ENCODE results near the gene ST3GAL3.

The ST3GAL3 gene

DNA sequence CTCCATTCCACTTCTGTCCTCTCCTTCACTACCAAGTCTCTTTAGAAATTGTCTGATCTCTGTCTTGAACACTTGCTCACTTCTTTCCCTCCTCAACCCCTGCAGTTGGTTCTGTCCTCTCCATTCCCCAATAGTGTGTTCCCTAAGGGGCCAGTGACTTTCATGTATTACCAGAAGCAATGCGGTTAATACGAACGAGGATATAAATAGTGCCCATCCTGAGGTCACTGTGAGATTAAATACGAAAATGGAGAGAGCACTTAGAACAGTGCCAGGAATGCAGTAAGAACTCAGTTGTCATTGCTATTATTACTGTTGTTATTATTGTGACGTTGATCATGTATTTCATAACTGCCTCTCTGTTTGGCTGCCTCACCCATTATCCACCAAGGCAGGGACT, 173.3 kb downstream of the ST3GAL3 start:
- DNase-seq: no peak

- DNase-seq: no peak
These were observed 174.1 kb downstream of the ST3GAL3 start for GRCh38 chr1:43881415-43881814.

GRCh38 chr1:43882763-43883162, 175.4 kb downstream of the ST3GAL3 start:
- DNase-seq: no peak

- DNase-seq: peak; percentile 57
These were observed 176.0 kb downstream of the ST3GAL3 start for GRCh38 chr1:43883321-43883720.

GRCh38 chr1:43885279-43885801, 178.0 kb downstream of the ST3GAL3 start:
- DNase-seq: peak; percentile 85

DNA sequence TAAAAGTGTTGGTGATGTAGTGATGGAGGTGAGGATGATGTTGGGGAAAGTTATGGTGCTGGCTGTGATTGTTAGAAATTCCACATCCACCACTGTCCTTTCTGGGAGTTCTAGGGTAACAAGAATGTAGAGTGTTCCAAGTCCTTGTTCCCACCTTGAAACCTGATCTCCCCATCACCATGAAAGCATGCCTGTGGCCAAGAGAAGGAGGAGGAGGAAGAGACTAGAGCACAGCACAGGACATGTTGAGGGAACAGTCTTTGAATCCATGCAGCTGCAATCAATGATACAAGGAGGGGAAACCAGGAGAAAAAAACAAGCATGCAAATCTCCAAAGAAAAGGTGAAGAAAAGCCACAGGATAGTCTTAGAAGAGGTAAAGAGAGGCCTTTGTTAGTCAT, 180.4 kb downstream of the ST3GAL3 start:
- peak; percentile 11 for DNase-seq

- DNase-seq: no peak
These were observed 183.5 kb downstream of the ST3GAL3 start for GRCh38 chr1:43890815-43891214.

DNA sequence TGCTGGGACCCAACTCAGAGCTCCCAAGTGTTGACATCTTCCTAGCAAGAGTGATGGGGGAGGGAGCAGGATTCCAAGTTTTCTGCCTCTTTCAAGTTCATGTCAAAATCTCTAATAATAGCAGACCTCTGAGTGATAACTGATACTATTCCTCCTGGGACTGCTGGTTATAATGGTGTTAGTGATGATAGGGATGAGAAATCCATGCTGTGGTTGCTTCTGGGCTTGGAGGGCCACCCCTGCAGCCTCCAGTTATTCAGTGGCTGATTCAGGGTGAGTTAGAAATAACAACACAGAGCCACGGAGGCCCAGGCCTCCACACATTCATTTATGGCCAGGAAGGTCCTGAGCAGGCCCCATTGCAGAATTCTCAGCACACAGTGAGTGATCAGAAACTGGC, 185.7 kb downstream of the ST3GAL3 start:
- DNase-seq: no peak

- no peak for DNase-seq
These were observed 191.6 kb downstream of the ST3GAL3 start for GRCh38 chr1:43898981-43899380.

DNA sequence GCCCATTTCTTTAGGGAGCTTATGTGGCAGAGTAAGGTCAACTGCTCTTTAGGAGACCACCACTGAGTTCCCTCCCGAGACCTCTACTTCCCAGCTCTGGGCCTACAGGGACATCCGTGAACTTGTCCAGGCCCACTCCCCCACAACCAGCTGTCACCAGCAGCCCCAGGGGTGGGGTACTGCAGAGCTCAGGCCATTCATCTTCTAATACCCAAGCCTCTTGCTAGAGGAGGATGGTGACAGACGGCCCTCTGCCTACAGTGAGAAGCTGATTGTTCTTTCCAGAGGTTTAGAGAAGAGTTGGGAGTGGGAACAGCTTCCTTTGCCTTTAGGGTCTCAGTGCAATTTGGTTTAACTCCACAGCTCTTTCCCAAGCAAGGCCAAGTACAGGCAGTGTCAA, 193.1 kb downstream of the ST3GAL3 start:
- no peak for DNase-seq

DNA sequence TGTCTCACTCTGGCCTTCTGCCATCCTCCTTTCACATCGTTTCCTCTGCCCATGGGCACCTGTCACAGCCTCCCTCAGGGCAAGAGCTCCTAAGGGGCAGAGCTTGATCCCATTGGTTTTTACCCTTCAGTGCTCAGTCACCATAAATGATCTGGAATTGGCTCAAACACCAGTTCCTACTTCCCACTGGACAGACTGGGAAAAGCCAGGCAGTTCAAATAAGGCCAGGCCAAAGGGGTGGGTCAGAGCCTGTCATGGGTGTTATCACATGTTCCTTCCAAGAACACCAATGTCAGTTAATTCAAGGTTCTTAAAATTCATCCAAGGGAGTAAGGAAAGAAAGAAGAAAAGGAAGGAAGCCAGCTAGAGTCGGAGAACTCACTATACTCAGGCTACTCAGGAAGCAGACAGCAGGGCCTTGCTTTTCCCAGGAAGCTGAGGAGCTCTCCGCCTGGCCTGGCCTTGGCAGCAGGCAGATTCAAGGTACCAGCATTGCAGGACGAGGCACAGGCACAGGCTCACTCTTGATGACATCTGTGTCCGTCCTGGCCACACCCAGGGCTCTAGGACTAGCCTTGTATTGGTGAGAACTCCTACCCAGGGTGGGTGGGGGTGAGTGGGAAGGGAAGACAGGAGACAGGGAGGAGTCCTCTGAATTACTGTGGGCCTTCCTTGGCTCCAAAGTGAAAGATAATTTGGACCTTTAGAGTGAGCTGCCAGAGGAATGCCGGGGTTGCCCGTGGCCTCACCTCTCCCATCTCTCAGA, 194.0 kb downstream of the ST3GAL3 start:
- DNase-seq: no peak

- no peak for DNase-seq
These were observed 194.9 kb downstream of the ST3GAL3 start for GRCh38 chr1:43902058-43902831.

GRCh38 chr1:43904660-43905551, 197.6 kb downstream of the ST3GAL3 start:
- DNase-seq: peak; percentile 36

GRCh38 chr1:43908226-43908625, 200.9 kb downstream of the ST3GAL3 start:
- DNase-seq: no peak

GRCh38 chr1:43908858-43909257, 201.5 kb downstream of the ST3GAL3 start:
- DNase-seq: peak; percentile 11

GRCh38 chr1:43910343-43910742, 203.0 kb downstream of the ST3GAL3 start:
- DNase-seq: no peak

- DNase-seq: peak; percentile 38
These were observed 205.3 kb downstream of the ST3GAL3 start for GRCh38 chr1:43912607-43913006.

DNA sequence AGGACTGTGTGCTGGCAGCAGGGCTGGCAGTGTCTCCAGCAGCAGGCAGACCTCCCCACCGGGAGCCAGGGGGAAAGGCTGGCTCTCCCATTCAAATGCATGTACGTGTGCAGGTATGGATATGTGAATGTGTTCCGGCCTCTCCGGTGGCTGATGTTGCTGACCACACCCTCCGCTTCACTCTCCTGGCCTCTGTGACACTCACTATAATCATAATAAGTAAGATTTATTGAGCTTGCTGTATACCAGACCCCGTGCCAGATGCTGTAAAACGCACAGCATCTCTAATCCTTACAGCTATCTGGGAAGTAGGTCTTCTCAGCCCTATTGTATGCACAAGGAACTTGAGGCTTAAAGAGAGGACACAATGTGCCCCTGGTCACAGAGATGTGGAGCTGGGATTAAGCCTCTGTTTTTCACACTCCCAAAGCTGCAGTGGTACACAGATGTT, 205.7 kb downstream of the ST3GAL3 start:
- no peak for DNase-seq

- DNase-seq: peak; percentile 45
These were observed 206.5 kb downstream of the ST3GAL3 start for GRCh38 chr1:43913666-43914360.

- DNase-seq: peak; percentile 73
These were observed 207.5 kb downstream of the ST3GAL3 start for GRCh38 chr1:43914576-43915525.

- DNase-seq: no peak
These were observed 212.6 kb downstream of the ST3GAL3 start for GRCh38 chr1:43919906-43920305.
